ENCODE data around the gene NAT10. TPM values are rescaled to one million over a fixed set of nuclear protein-coding genes. Genes with fewer than 3 reads are reported as not detected.

NAT10 gene
- total RNA-seq, 1 experiment from 2014 or later = 103 TPM

GRCh38 chr11:34191578-34191977 is 86.1 kb downstream of the NAT10 start:
- Histone ChIP-seq H4K20me1 (ENCODE audit: control insufficient read depth, insufficient read depth, insufficient read length) (no peaks in the 10 kb centered on the region), H3K27me3 (ENCODE audit: insufficient read depth, low read length) (no peaks in the 10 kb centered on the region), H2BK15ac (ENCODE audit: low read depth, low read length) (no peak overlapping the region), H2BK12ac (ENCODE audit: insufficient read length, low read depth, low read length) (no peak overlapping the region), H3K4me2 (ENCODE audit: insufficient read depth, insufficient read length, low read length) (no peak overlapping the region), H4K5ac (ENCODE audit: insufficient read length, low read depth, low read length) (no peak overlapping the region), H2BK120ac (ENCODE audit: low read depth, low read length, poor library complexity, severe bottlenecking) (no peak overlapping the region), H3K27ac (ENCODE audit: insufficient read length, low read depth, low read length) (no peak overlapping the region), H3T11ph (ENCODE audit: low read length) (no peak overlapping the region), H4K8ac (replicated peaks; ENCODE audit: insufficient read length, low read depth, low read length) (no peak overlapping the region), H3K79me2 (ENCODE audit: insufficient read depth, low read length) (no peaks in the 10 kb centered on the region), H3K18ac (ENCODE audit: insufficient read length, low read depth, low read length) (no peak overlapping the region), H4K91ac (ENCODE audit: insufficient read length, low read depth, low read length) (no peak overlapping the region), H3K4me1 (ENCODE audit: insufficient read depth, low read length) (peaks cover 16% of the 10 kb centered on the region; the same call in 1 of the 2 replicates), H3K79me1 (ENCODE audit: insufficient read depth, low read depth, low read length, poor library complexity, severe bottlenecking) (no peaks in the 10 kb centered on the region), H2AK5ac (ENCODE audit: insufficient read length, low read length) (no peak overlapping the region), H3K23ac (ENCODE audit: insufficient read length, low read depth, low read length) (no peak overlapping the region), H3K4ac (ENCODE audit: low read depth, low read length) (no peak overlapping the region), H3K23me2 (ENCODE audit: insufficient read length, low read depth, low read length, poor library complexity, severe bottlenecking) (no peaks in the 10 kb centered on the region), H3K56ac (ENCODE audit: insufficient read length, low read depth, low read length) (no peak overlapping the region), H2AFZ (ENCODE audit: low read length) (no peak overlapping the region), H3K9me3 (ENCODE audit: control insufficient read depth, low read depth, low read length) (no peaks in the 10 kb centered on the region), H2BK20ac (ENCODE audit: low read depth, low read length, poor library complexity, severe bottlenecking) (no peak overlapping the region), H3K9ac (ENCODE audit: extremely low read depth, insufficient read length, low read length) (no peak overlapping the region), H2BK5ac (ENCODE audit: insufficient read length, low read length) (no peak overlapping the region), H3K14ac (ENCODE audit: insufficient read depth, low read length) (no peak overlapping the region)
- no peaks in the 10 kb centered on the region for H3K36me3 Mint-ChIP-seq (ENCODE audit: insufficient read depth in 1 of 3, low read depth in 3 of 3)
- H3K27ac Mint-ChIP-seq = no peak overlapping the region
- no peak for DNase-seq
- WGBS (ENCODE audit: extremely low coverage, insufficient read length, low lambda C conversion rate) = no CpG with 5 or more reads among the region's 5 CpGs
- no peaks in the 10 kb centered on the region for H3K9me3 Mint-ChIP-seq
- H3K4me3 Mint-ChIP-seq = no peak overlapping the region
- TF ChIP-seq CTCF (conservative IDR thresholded peaks at IDR 0.05) = no peak
- H3K27me3 Mint-ChIP-seq (ENCODE audit: low read depth) = no peaks in the 10 kb centered on the region; the same call in 1 of the 2 replicates
- H3K4me1 Mint-ChIP-seq = peaks cover 58 to 66% of the 10 kb centered on the region in 2 experiments

Data from H9 (cell line).